Measurements from ENCODE around the gene SMARCC1. TPM values are rescaled to one million over a fixed set of nuclear protein-coding genes. Genes with fewer than 3 reads are reported as not detected.

SMARCC1 gene
- total RNA-seq, 2 experiments from 2014 or later = 74.2 to 76.2 TPM

DNA sequence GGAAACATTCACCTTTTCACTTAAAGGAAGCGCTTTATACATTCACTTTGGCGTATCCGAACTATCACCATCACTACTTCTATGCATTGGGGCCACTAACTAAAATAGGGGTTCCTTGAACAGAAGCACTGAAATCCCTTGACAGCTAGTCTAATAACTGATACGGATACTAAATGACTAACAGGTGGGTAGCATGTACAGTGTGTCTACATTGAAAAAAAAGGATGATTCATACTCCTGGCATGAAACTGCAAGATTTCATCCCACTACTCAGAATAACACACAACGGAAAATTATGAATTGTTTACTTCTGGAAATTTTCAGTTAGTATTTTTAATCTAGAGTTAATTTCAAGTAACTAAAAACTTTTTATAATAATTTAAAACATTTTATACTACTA, 96.7 kb downstream of the SMARCC1 start:
- Mint-ChIP-seq H3K9me3 (no peaks in the 10 kb centered on the region), H3K36me3 (ENCODE audit: low read depth) (peaks cover 70% of the 10 kb centered on the region), H3K4me3 (no peak overlapping the region), H3K27me3 (no peaks in the 10 kb centered on the region), H3K4me1 (ENCODE audit: low read depth) (no peaks in the 10 kb centered on the region), H3K27ac (no peak overlapping the region)
- Histone ChIP-seq H3K27me3 (ENCODE audit: control insufficient read depth in 1 of 2, insufficient read depth in 2 of 2, low read length in 2 of 2) (no peaks in the 10 kb centered on the region), H3K9me3 (ENCODE audit: control insufficient read depth in 1 of 2, insufficient read depth in 1 of 2, low read length in 2 of 2) (no peaks in the 10 kb centered on the region), H3K4me3 (ENCODE audit: low read length) (no peak overlapping the region), H3K27ac (ENCODE audit: low read depth in 1 of 2, low read length in 2 of 2) (no peak overlapping the region), H3K36me3 (ENCODE audit: insufficient read depth, low read length) (peaks cover 72% of the 10 kb centered on the region), H3K4me1 (ENCODE audit: insufficient read depth, low read length) (no peaks in the 10 kb centered on the region)
- CTCF ChIA-PET = interaction anchor here (0.7 kb wide), 1 partner anchor 97 kb away, joined by 3 read pairs; no protein-coding TSS in a partner anchor
- POLR2A ChIA-PET = no interaction called here
- DNase-seq = no peak
- intact Hi-C loops (cut with DNase I, micrococcal nuclease) = no loop called here
- no peak for ATAC-seq (ENCODE audit: poor library complexity)
- TF ChIP-seq, protein P1, sequence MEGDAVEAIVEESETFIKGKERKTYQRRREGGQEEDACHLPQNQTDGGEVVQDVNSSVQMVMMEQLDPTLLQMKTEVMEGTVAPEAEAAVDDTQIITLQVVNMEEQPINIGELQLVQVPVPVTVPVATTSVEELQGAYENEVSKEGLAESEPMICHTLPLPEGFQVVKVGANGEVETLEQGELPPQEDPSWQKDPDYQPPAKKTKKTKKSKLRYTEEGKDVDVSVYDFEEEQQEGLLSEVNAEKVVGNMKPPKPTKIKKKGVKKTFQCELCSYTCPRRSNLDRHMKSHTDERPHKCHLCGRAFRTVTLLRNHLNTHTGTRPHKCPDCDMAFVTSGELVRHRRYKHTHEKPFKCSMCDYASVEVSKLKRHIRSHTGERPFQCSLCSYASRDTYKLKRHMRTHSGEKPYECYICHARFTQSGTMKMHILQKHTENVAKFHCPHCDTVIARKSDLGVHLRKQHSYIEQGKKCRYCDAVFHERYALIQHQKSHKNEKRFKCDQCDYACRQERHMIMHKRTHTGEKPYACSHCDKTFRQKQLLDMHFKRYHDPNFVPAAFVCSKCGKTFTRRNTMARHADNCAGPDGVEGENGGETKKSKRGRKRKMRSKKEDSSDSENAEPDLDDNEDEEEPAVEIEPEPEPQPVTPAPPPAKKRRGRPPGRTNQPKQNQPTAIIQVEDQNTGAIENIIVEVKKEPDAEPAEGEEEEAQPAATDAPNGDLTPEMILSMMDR (IDR thresholded peaks at IDR 0.05) = no peak

DNA sequence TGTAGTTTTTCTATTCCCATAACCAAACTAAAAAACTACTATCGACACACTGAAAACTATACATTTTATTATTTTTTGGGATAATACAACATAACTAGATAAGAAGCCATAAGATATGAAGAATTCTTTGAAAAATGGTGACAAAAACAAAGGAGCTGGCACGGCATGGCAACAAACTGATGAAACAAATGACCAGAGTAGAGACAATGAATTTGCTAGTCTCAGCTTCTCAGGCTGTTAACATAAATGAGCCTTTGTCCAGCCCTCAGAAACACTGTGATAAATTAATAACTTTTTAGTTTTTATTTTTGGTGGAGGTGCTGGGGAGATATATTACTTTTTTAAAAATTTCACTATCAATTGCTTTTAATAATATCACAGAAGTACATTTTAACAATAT, 100.7 kb downstream of the SMARCC1 start:
- Mint-ChIP-seq H3K4me3 (no peak overlapping the region), H3K27ac (no peak overlapping the region), H3K27me3 (no peaks in the 10 kb centered on the region), H3K4me1 (ENCODE audit: low read depth) (no peaks in the 10 kb centered on the region), H3K36me3 (ENCODE audit: low read depth) (peaks cover 66% of the 10 kb centered on the region), H3K9me3 (no peaks in the 10 kb centered on the region)
- no peak for ATAC-seq (ENCODE audit: poor library complexity)
- intact Hi-C loops (cut with DNase I, micrococcal nuclease) = no loop called here
- CTCF ChIA-PET = no interaction called here
- Histone ChIP-seq H3K4me3 (ENCODE audit: low read length) (no peak overlapping the region), H3K27ac (ENCODE audit: low read depth in 1 of 2, low read length in 2 of 2) (no peak overlapping the region), H3K27me3 (ENCODE audit: control insufficient read depth in 1 of 2, insufficient read depth in 2 of 2, low read length in 2 of 2) (no peaks in the 10 kb centered on the region), H3K4me1 (ENCODE audit: insufficient read depth, low read length) (no peaks in the 10 kb centered on the region), H3K36me3 (ENCODE audit: insufficient read depth, low read length) (peaks cover 76% of the 10 kb centered on the region), H3K9me3 (ENCODE audit: control insufficient read depth in 1 of 2, insufficient read depth in 1 of 2, low read length in 2 of 2) (no peaks in the 10 kb centered on the region)
- POLR2A ChIA-PET = no interaction called here
- DNase-seq = no peak
- TF ChIP-seq, protein P1 (IDR thresholded peaks at IDR 0.05) = no peak

DNA sequence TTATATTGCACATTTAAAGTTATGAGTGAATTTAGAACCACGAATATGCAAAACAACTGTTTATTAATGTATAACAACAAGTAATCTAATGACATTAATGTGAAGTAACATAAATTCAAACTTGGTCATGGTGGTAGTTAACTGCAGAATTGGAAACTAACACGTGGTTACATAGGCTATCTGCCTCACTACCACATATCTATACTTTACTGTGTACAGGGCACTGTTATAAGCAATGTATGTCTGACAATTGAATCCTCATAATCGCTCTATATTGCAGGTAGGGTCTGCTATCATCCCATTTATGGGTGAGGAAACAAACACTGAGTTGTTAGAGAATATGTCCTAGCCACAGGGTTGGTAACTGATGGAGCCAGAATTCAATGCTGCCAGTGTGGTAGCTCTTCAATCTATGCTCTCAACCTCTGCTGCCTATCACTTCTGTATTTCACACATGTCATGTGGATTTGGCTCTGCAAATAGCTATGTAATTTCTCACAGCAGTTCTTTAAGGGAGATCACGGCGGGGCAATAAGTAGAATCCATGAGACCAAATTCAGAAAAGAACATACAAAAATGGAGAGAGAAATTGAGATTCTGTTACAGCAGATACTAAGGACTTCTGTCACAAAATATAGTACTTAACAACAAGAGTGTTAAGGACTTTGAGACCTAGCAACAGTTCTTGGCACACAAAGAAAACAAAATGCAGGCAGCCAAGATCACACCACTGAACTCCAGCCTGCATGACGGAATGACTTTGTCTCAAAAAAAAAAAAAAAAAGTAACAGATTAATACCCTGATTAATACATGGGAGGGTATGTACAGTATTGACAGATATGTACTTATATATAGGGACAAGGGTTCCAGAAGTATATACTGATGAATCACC, 103.0 kb downstream of the SMARCC1 start:
- H3K36me3 ChIP-seq (ENCODE audit: insufficient read depth, low read length) = peaks cover 75% of the 10 kb centered on the region

More for the DNA sequence above, 103.0 kb downstream of the SMARCC1 start:
- H3K27ac Mint-ChIP-seq = no peak overlapping the region
- no peak overlapping the region for H3K4me3 Mint-ChIP-seq
- intact Hi-C loops (cut with DNase I, micrococcal nuclease) = no loop called here
- no peak overlapping the region for H3K27ac ChIP-seq (ENCODE audit: low read depth in 1 of 2, low read length in 2 of 2)
- no peak for ATAC-seq (ENCODE audit: poor library complexity)
- no peaks in the 10 kb centered on the region for H3K9me3 Mint-ChIP-seq
- H3K4me1 ChIP-seq (ENCODE audit: insufficient read depth, low read length) = no peaks in the 10 kb centered on the region
- ChIA-PET POLR2A (no interaction called here), CTCF (interaction anchor here (0.7 to 1.1 kb wide), 3 partner anchors 13 to 82 kb away, joined by 3 to 4 read pairs (median 3); no protein-coding TSS in a partner anchor)
- no peaks in the 10 kb centered on the region for H3K27me3 ChIP-seq (ENCODE audit: control insufficient read depth in 1 of 2, insufficient read depth in 2 of 2, low read length in 2 of 2)
- TF ChIP-seq, protein P1 (IDR thresholded peaks at IDR 0.05) = no peak
- peaks cover 73% of the 10 kb centered on the region for H3K36me3 Mint-ChIP-seq (ENCODE audit: low read depth)
- no peak overlapping the region for H3K4me3 ChIP-seq (ENCODE audit: low read length)
- no peaks in the 10 kb centered on the region for H3K27me3 Mint-ChIP-seq
- DNase-seq = no peak
- no peaks in the 10 kb centered on the region for H3K4me1 Mint-ChIP-seq (ENCODE audit: low read depth)
- H3K9me3 ChIP-seq (ENCODE audit: control insufficient read depth in 1 of 2, insufficient read depth in 1 of 2, low read length in 2 of 2) = no peaks in the 10 kb centered on the region
